Keratinocyte (primary cell): ENCODE data around the gene LPXN. TPM values are rescaled to one million over a fixed set of nuclear protein-coding genes. Genes with fewer than 3 reads are reported as not detected.

Source experiments
- DNase-seq: peaks from one replicate; pipeline ENCODE4 v3.0.0-alpha.2; 2011; ENCODE audit warnings: low read depth, missing footprints, low spot score
- FAIRE-seq: peaks from 2 replicates; lab custom pipeline; 2011; peaks lifted over from hg19 to GRCh38; lab: Jason Lieb, UNC
- H2AFZ ChIP-seq: 2 replicates; pipeline ENCODE4 v1.6.0; 2012; ENCODE audit warnings: low read length, control low read depth, inconsistent platforms; ENCODE audit not compliant: control insufficient read depth
- H3K27ac ChIP-seq: 2 replicates; pipeline ENCODE4 v1.5.1; 2011; ENCODE audit warnings: low read length; ENCODE audit not compliant: control insufficient read depth, insufficient read depth
- H3K27me3 ChIP-seq: 3 replicates; pipeline ENCODE4 v1.6.0; 2011; ENCODE audit warnings: low read length; ENCODE audit not compliant: control insufficient read depth, insufficient read depth; ENCODE audit errors: extremely low read depth
- H3K36me3 ChIP-seq, 2 experiments: 2 replicates in 1 of 2; 3 replicates in 1 of 2; pipeline ENCODE4 v1.5.1; 2011; ENCODE audit warnings: low read length in 2 of 2, mild to moderate bottlenecking in 1 of 2; ENCODE audit not compliant: control insufficient read depth in 2 of 2, insufficient read depth in 2 of 2; ENCODE audit errors: extremely low read depth in 1 of 2
- H3K4me1 ChIP-seq: 3 replicates; pipeline ENCODE4 v1.5.1; 2011; ENCODE audit warnings: low read length; ENCODE audit not compliant: control insufficient read depth, insufficient read depth; ENCODE audit errors: extremely low read depth
- H3K4me2 ChIP-seq: 3 replicates; pipeline ENCODE4 v1.6.0; 2011; ENCODE audit warnings: low read depth, low read length; ENCODE audit not compliant: control insufficient read depth, insufficient read depth; ENCODE audit errors: extremely low read depth
- H3K4me3 ChIP-seq, 3 experiments: fragments of 200-600 bp in 1 of 3; sonication (generic) in 1 of 3; 2 replicates in 2 of 3; 3 replicates in 1 of 3; pipeline ENCODE4 v1.5.1; 2011 to 2016; ENCODE audit warnings: low read length in 3 of 3, mild to moderate bottlenecking in 3 of 3, control low read depth in 2 of 3, inconsistent platforms in 1 of 3, low read depth in 1 of 3, mixed read lengths in 1 of 3, mixed run types in 1 of 3, moderate library complexity in 1 of 3; ENCODE audit not compliant: control insufficient read depth in 2 of 3, insufficient read depth in 2 of 3; ENCODE audit errors: extremely low read depth in 1 of 3
- H3K79me2 ChIP-seq: 2 replicates; pipeline ENCODE4 v1.6.0; 2012; ENCODE audit warnings: low read length; ENCODE audit not compliant: control insufficient read depth, insufficient read depth
- H3K9ac ChIP-seq: 3 replicates; pipeline ENCODE4 v1.6.0; 2011; ENCODE audit warnings: low read length; ENCODE audit not compliant: control insufficient read depth, insufficient read depth; ENCODE audit errors: extremely low read depth
- H3K9me1 ChIP-seq: 3 replicates; pipeline ENCODE4 v1.6.0; 2011; ENCODE audit warnings: low read length; ENCODE audit not compliant: control insufficient read depth, insufficient read depth; ENCODE audit errors: extremely low read depth
- H3K9me3 ChIP-seq: 2 replicates; pipeline ENCODE4 v1.5.1; 2012; ENCODE audit warnings: low read depth, low read length; ENCODE audit not compliant: control insufficient read depth
- H4K20me1 ChIP-seq: 3 replicates; pipeline ENCODE4 v1.6.0; 2011; ENCODE audit warnings: low read length; ENCODE audit not compliant: control insufficient read depth, insufficient read depth; ENCODE audit errors: extremely low read depth
- CTCF ChIP-seq, 3 experiments: IDR thresholded peaks in 1 of 3; conservative IDR thresholded peaks in 1 of 3; optimal IDR thresholded peaks in 1 of 3; 2 replicates in 2 of 3; 3 replicates in 1 of 3; pipeline versions ENCODE3 to v1.5.1; 2011; ENCODE audit warnings: low read length in 3 of 3, mild to moderate bottlenecking in 3 of 3, moderate library complexity in 2 of 3, control low read depth in 1 of 3, inconsistent platforms in 1 of 3; ENCODE audit not compliant: insufficient read depth in 2 of 3; ENCODE audit errors: extremely low read depth in 1 of 3
- EZH2 ChIP-seq: IDR thresholded peaks from one replicate; pipeline ENCODE4 v1.6.1; 2012; ENCODE audit warnings: inconsistent platforms, mild to moderate bottlenecking, low read length, moderate library complexity
- dilution Hi-C: fragments of 300-500 bp; cut with MboI; formaldehyde crosslinking; loops from one replicate; pipeline ENCODE4 v1.7.0; 2020; ENCODE audit warnings: low sequenced_read_pairs; ENCODE audit not compliant: extremely low pct_ligation_motif_present
- polyA plus RNA-seq, 5 experiments: library from polyadenylated mRNA; depleted of rRNA in 3 of 5; stranded (reverse) in 3 of 5; stranded (forward) in 1 of 5; unstranded in 1 of 5; fragments of >200 nt; gene quantifications; 1 replicate in 1 of 5; 2 replicates in 3 of 5; 3 replicates in 1 of 5; pipeline versions ENCODE4 v1.2.1 to v1.2.3, GENCODE V29; 2011 to 2012; ENCODE audit warnings: missing spikeins in 2 of 5, low read depth in 1 of 5, low replicate concordance in 1 of 5

The LPXN gene
- polyA plus RNA-seq, 1 donor (not counting 4 experiments of a cell fraction or from before 2014, with no cell fraction given): 83.9 TPM

DNA sequence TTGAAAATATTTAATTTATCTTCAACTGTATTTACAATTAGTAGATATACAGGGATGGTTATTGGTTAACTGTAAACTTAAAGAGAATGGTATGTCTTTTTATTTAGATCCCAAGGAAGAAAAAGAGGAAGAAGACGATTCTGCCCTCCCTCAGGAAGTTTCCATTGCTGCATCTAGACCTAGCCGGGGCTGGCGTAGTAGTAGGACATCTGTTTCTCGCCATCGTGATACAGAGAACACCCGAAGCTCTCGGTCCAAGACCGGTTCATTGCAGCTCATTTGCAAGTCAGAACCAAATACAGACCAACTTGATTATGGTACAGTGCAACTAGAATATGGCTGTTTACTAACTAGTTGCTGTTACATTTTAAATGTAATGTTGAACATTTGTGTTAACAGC is 34.1 kb upstream of the LPXN start:
- no peak overlapping the region for H2AFZ ChIP-seq
- peaks cover 16 to 19% of the 10 kb centered on the region in 2 experiments for H3K36me3 ChIP-seq
- H3K9me3 ChIP-seq: no peaks in the 10 kb centered on the region
- H3K9me1 ChIP-seq: no peaks in the 10 kb centered on the region
- DNase-seq (no peak), FAIRE-seq (no peak)
- H3K79me2 ChIP-seq: peaks cover 49% of the 10 kb centered on the region
- H4K20me1 ChIP-seq: no peaks in the 10 kb centered on the region
- no peaks in the 10 kb centered on the region for H3K27me3 ChIP-seq
- no peak overlapping the region for H3K27ac ChIP-seq
- no peak for TF ChIP-seq EZH2
- no peak for TF ChIP-seq CTCF (optimal IDR thresholded peaks at IDR 0.05 in 1 of 3, IDR thresholded peaks at IDR 0.05 in 1 of 3, conservative IDR thresholded peaks at IDR 0.05 in 1 of 3; ENCODE audit: extremely low read depth in 1 of 3, insufficient read depth in 2 of 3, low read length in 3 of 3)
- no peak overlapping the region for H3K4me2 ChIP-seq
- H3K4me3 ChIP-seq: no peak overlapping the region
- H3K9ac ChIP-seq: no peak overlapping the region
- dilution Hi-C loops: loop anchor here (10.0 kb wide), 1 partner anchor 545 kb away; no protein-coding TSS in a partner anchor
- no peaks in the 10 kb centered on the region for H3K4me1 ChIP-seq

DNA sequence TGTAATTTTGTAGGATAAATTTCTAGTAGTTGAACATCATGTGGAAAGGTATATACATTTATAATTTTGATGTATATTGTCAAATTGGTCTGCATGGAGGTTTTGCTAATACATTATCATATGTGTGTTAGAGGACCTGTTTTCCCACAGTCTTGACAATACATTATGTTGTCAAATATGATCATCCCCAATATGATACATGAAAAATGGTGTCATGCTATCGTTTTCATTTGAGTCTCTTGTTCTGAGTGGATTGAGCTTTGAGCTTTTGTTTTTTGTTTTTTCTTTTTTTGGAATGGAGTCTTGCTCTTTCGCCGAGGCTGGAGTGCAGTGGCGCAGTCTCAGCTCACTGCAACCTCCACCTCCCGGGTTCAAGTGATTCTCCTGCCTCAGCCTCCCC is 32.7 kb upstream of the LPXN start:
- H3K27ac ChIP-seq: no peak overlapping the region
- no peak for TF ChIP-seq CTCF (optimal IDR thresholded peaks at IDR 0.05 in 1 of 3, IDR thresholded peaks at IDR 0.05 in 1 of 3, conservative IDR thresholded peaks at IDR 0.05 in 1 of 3; ENCODE audit: extremely low read depth in 1 of 3, insufficient read depth in 2 of 3, low read length in 3 of 3)
- TF ChIP-seq EZH2: no peak
- no peak overlapping the region for H3K9ac ChIP-seq
- FAIRE-seq (no peak), DNase-seq (no peak)
- H2AFZ ChIP-seq: no peak overlapping the region
- no peaks in the 10 kb centered on the region for H3K4me1 ChIP-seq
- no peaks in the 10 kb centered on the region for H3K9me3 ChIP-seq
- H3K4me2 ChIP-seq: no peak overlapping the region
- dilution Hi-C loops: loop anchor here (10.0 kb wide), 1 partner anchor 546 kb away; no protein-coding TSS in a partner anchor
- H3K4me3 ChIP-seq: no peak overlapping the region
- H4K20me1 ChIP-seq: no peaks in the 10 kb centered on the region
- no peaks in the 10 kb centered on the region for H3K27me3 ChIP-seq
- peaks cover 9 to 11% of the 10 kb centered on the region in 2 experiments for H3K36me3 ChIP-seq
- H3K79me2 ChIP-seq: peaks cover 63% of the 10 kb centered on the region
- no peaks in the 10 kb centered on the region for H3K9me1 ChIP-seq
